Neuronal stem cell (in vitro differentiated cells): Measurements from ENCODE around the gene OBP2B.

Experiments used
- DNase-seq: peaks from one replicate; pipeline ENCODE4 v3.0.0-alpha.2; 2013; ENCODE audit warnings: low spot score
- H2AFZ ChIP-seq: one replicate; pipeline ENCODE4 v1.6.1; 2013; ENCODE audit warnings: mild to moderate bottlenecking, low read length, inconsistent platforms
- H2AK5ac ChIP-seq: 2 replicates; pipeline ENCODE4 v1.6.1; 2013; ENCODE audit warnings: low read depth, mild to moderate bottlenecking, inconsistent platforms, low read length, moderate library complexity, mixed read lengths
- H2BK120ac ChIP-seq: 2 replicates; pipeline ENCODE4 v1.6.1; 2013; ENCODE audit warnings: low read depth, mild to moderate bottlenecking, inconsistent platforms, low read length, moderate library complexity, mixed read lengths
- H2BK12ac ChIP-seq: one replicate; pipeline ENCODE4 v1.6.1; 2013; ENCODE audit warnings: low read length, inconsistent platforms
- H2BK15ac ChIP-seq: 2 replicates; pipeline ENCODE4 v1.6.1; 2013; ENCODE audit warnings: mild to moderate bottlenecking, low read length, inconsistent platforms, mixed read lengths
- H2BK5ac ChIP-seq: one replicate; pipeline ENCODE4 v1.6.1; 2013; ENCODE audit warnings: inconsistent platforms, mild to moderate bottlenecking, low read length, moderate library complexity
- H3K14ac ChIP-seq: one replicate; pipeline ENCODE4 v1.6.1; 2013; ENCODE audit warnings: low read length, inconsistent platforms
- H3K18ac ChIP-seq: 2 replicates; pipeline ENCODE4 v1.6.1; 2013; ENCODE audit warnings: low read length, inconsistent platforms
- H3K23ac ChIP-seq: 2 replicates; pipeline ENCODE4 v1.6.1; 2013; ENCODE audit warnings: low read depth, mild to moderate bottlenecking, mixed read lengths, low read length, inconsistent platforms; ENCODE audit not compliant: poor library complexity
- H3K27ac ChIP-seq: replicated peaks from 3 replicates; pipeline ENCODE4 v1.5.1; 2013; ENCODE audit warnings: low read length, inconsistent platforms
- H3K27me3 ChIP-seq, 3 experiments: 2 replicates each; pipeline ENCODE4 v1.6.1; 2013; ENCODE audit warnings: low read length in 3 of 3, mild to moderate bottlenecking in 2 of 3, inconsistent platforms in 1 of 3, low read depth in 1 of 3, mixed read lengths in 1 of 3, moderate library complexity in 1 of 3; ENCODE audit not compliant: control insufficient read depth in 3 of 3, insufficient read depth in 3 of 3
- H3K36me3 ChIP-seq, 2 donors: replicated peaks in 1 of 2; 2 replicates each; pipeline ENCODE4 v1.6.1; 2013; ENCODE audit warnings: low read length in 2 of 2; ENCODE audit not compliant: control insufficient read depth in 2 of 2, insufficient read depth in 2 of 2
- H3K4ac ChIP-seq: 2 replicates; pipeline ENCODE4 v1.6.1; 2013; ENCODE audit warnings: inconsistent platforms, mild to moderate bottlenecking, low read length, moderate library complexity
- H3K4me1 ChIP-seq, 2 donors: 1 replicate in 1 of 2; 2 replicates in 1 of 2; pipeline ENCODE4 v1.6.1; 2013; ENCODE audit warnings: low read length in 2 of 2, low read depth in 1 of 2; ENCODE audit not compliant: control insufficient read depth in 2 of 2, insufficient read depth in 1 of 2
- H3K4me2 ChIP-seq: one replicate; pipeline ENCODE4 v1.6.1; 2013; ENCODE audit warnings: mild to moderate bottlenecking, low read length, inconsistent platforms; ENCODE audit not compliant: insufficient read depth, poor library complexity, severe bottlenecking
- H3K4me3 ChIP-seq, 2 donors: 2 replicates each; pipeline ENCODE4 v1.5.1; 2013; ENCODE audit warnings: low read length in 2 of 2, mild to moderate bottlenecking in 2 of 2, inconsistent platforms in 1 of 2, moderate library complexity in 1 of 2
- H3K79me1 ChIP-seq: one replicate; pipeline ENCODE4 v1.6.1; 2013; ENCODE audit warnings: low read depth, mild to moderate bottlenecking, inconsistent platforms, low read length, moderate library complexity
- H3K9ac ChIP-seq: one replicate; pipeline ENCODE4 v1.6.1; 2013; ENCODE audit warnings: mild to moderate bottlenecking, low read depth, low read length, inconsistent platforms; ENCODE audit not compliant: poor library complexity
- H3K9me3 ChIP-seq, 2 donors: replicated peaks in 1 of 2; 2 replicates each; pipeline versions ENCODE3 to v1.6.1; 2013; ENCODE audit warnings: low read length in 2 of 2, mild to moderate bottlenecking in 2 of 2, inconsistent platforms in 1 of 2, low read depth in 1 of 2, mixed read lengths in 1 of 2, moderate library complexity in 1 of 2; ENCODE audit not compliant: control insufficient read depth in 2 of 2, insufficient read depth in 1 of 2
- H4K8ac ChIP-seq: one replicate; pipeline ENCODE4 v1.6.1; 2013; ENCODE audit warnings: low read depth, mild to moderate bottlenecking, inconsistent platforms, low read length, moderate library complexity
- H4K91ac ChIP-seq: one replicate; pipeline ENCODE4 v1.6.1; 2013; ENCODE audit warnings: low read length, low read depth, mild to moderate bottlenecking, inconsistent platforms; ENCODE audit not compliant: poor library complexity
- WGBS, 2 donors: extraction: QIAGEN DNeasy Blood & Tissue Kit; methylation state at CpG; one replicate each; pipeline ENCODE4 v1.1.7; 2013; ENCODE audit warnings: missing lambda C conversion rate in 2 of 2, mixed read lengths in 1 of 2; ENCODE audit not compliant: insufficient read length in 2 of 2, insufficient replicate concordance in 1 of 2; ENCODE audit errors: extremely low coverage in 2 of 2; 5-methylcytosine and 5-hydroxymethylcytosine counted together

Gene OBP2B

DNA sequence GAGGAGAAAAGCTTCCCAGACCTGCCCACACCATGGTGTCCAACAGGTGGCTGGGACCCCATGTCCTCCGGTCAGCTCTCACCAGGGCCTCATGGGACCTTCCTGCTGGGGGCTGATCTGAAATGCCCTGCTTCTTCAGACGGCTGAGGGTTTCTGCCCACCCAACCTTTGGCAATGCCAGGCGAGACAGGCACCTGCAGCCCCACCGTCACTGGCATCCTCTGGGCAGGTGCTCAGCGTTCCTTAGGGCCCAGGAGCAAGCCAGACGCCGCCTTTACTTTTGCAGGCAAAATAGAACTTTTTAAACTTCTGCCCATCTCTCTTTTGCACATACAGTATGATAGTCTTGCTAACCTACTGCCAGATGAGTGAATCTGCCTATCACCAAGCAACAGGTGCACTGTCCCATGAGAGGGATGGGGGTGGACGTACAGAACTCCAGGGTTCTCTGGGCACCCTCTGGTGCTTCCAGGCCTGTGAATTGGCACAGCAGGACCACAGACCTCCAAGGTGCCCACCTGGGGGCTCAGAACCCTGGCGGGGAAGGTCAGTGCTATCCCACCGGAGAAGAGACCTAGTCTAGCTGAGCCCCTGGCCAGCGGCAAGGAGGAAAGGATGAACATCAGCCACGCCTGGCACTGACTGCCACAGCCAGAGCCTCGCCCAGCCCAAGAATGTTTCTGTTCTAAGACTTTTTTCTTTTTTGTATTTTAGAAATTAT is 7.5 kb downstream of the OBP2B start:
- Histone ChIP-seq H3K27ac (no peak overlapping the region), H3K79me1 (peaks cover 4% of the 10 kb centered on the region), H3K36me3 (no peaks in the 10 kb centered on the region), H3K4me1 (no peaks in the 10 kb centered on the region), H2BK12ac (no peak overlapping the region), H3K27me3 (peaks cover 0 to 37% (median 8%) of the 10 kb centered on the region in 3 experiments), H2BK15ac (no peak overlapping the region), H3K18ac (peak overlapping the region; percentile 2), H3K9ac (no peak overlapping the region), H2AFZ (no peak overlapping the region), H3K14ac (no peak overlapping the region), H3K9me3 (peaks cover 0 to 3% of the 10 kb centered on the region in 2 donors), H4K91ac (no peak overlapping the region), H3K23ac (no peak overlapping the region), H3K4me2 (no peak overlapping the region), H3K4me3 (no peak overlapping the region), H4K8ac (no peak overlapping the region), H2BK120ac (no peak overlapping the region), H2AK5ac (no peak overlapping the region), H2BK5ac (no peak overlapping the region), H3K4ac (no peak overlapping the region)
- WGBS, 2 donors, result no CpG with 5 or more reads among the region's 13 CpGs
- DNase-seq, result no peak

DNA sequence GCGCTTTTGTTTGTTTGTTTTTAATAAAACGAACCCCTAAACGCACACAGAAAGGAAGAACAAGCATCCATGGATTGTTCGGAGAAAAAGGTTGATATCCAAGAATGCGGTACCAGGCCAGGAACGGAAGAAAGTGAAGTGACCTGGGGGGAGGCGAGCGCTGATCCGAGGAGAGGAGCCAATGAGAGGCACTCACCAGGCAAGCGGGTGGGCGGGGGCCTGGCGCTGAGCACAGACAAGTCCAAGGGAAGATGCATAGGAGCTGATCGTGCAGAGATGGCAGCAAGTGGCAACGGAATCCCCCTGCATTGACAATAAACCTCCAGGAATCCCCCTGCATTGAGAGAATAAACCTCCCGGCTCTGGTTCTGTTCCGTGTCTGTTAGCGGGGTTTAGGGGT is 8.4 kb downstream of the OBP2B start:
- Histone ChIP-seq H3K4me2 (no peak overlapping the region), H2AK5ac (no peak overlapping the region), H3K36me3 (no peaks in the 10 kb centered on the region), H3K4me1 (no peaks in the 10 kb centered on the region), H3K4me3 (no peak overlapping the region), H2BK120ac (no peak overlapping the region), H3K18ac (no peak overlapping the region), H3K9me3 (peaks cover 0 to 3% of the 10 kb centered on the region in 2 donors), H4K91ac (peak overlapping the region; percentile 72), H3K9ac (no peak overlapping the region), H3K23ac (no peak overlapping the region), H2AFZ (no peak overlapping the region), H4K8ac (no peak overlapping the region), H2BK15ac (no peak overlapping the region), H3K27me3 (peaks cover 0 to 30% (median 8%) of the 10 kb centered on the region in 3 experiments), H3K14ac (peak overlapping the region; percentile 38), H3K79me1 (peaks cover 4% of the 10 kb centered on the region), H3K27ac (no peak overlapping the region), H2BK5ac (no peak overlapping the region), H2BK12ac (no peak overlapping the region), H3K4ac (no peak overlapping the region)
- DNase-seq, result no peak
- WGBS, 2 donors, result no CpG with 5 or more reads among the region's 17 CpGs

GRCh38 chr9:133199648-133200321 is 9.3 kb downstream of the OBP2B start:
- Histone ChIP-seq H3K4me3 (no peak overlapping the region), H2BK15ac (no peak overlapping the region), H4K91ac (no peak overlapping the region), H2BK5ac (no peak overlapping the region), H3K36me3 (no peaks in the 10 kb centered on the region), H3K79me1 (peaks cover 4% of the 10 kb centered on the region), H3K27me3 (peaks cover 0 to 23% (median 8%) of the 10 kb centered on the region in 3 experiments), H3K14ac (no peak overlapping the region), H4K8ac (no peak overlapping the region), H2AFZ (no peak overlapping the region), H3K4ac (no peak overlapping the region), H2AK5ac (no peak overlapping the region), H2BK12ac (no peak overlapping the region), H3K27ac (no peak overlapping the region), H3K4me1 (no peaks in the 10 kb centered on the region), H3K9me3 (peaks cover 0 to 5% of the 10 kb centered on the region in 2 donors), H2BK120ac (no peak overlapping the region), H3K9ac (no peak overlapping the region), H3K18ac (peak overlapping the region; percentile 64), H3K4me2 (no peak overlapping the region), H3K23ac (no peak overlapping the region)
- no peak for DNase-seq
- no CpG with 5 or more reads among the region's 44 CpGs for WGBS, 2 donors

- Histone ChIP-seq H4K8ac (no peak overlapping the region), H2BK12ac (no peak overlapping the region), H3K27me3 (no peaks in the 10 kb centered on the region), H3K9ac (no peak overlapping the region), H3K14ac (no peak overlapping the region), H3K4me1 (no peaks in the 10 kb centered on the region), H3K27ac (no peak overlapping the region), H3K18ac (no peak overlapping the region), H3K4ac (no peak overlapping the region), H3K4me3 (no peak overlapping the region), H3K79me1 (no peaks in the 10 kb centered on the region), H2AK5ac (no peak overlapping the region), H2BK120ac (no peak overlapping the region), H2AFZ (no peak overlapping the region), H3K4me2 (no peak overlapping the region), H3K23ac (no peak overlapping the region), H3K9me3 (peaks cover 0 to 4% of the 10 kb centered on the region in 2 donors), H2BK5ac (no peak overlapping the region), H2BK15ac (no peak overlapping the region), H4K91ac (no peak overlapping the region), H3K36me3 (no peaks in the 10 kb centered on the region)
- no peak for DNase-seq
Observed at GRCh38 chr9:133195029-133195428, 14.0 kb downstream of the OBP2B start.
